ENCODE results near the gene PRPS2. TPM values are rescaled to one million over a fixed set of nuclear protein-coding genes. Genes with fewer than 3 reads are reported as not detected.

Gene PRPS2
- total RNA-seq, result 32.7 and 33.6 TPM in 2 replicates

DNA sequence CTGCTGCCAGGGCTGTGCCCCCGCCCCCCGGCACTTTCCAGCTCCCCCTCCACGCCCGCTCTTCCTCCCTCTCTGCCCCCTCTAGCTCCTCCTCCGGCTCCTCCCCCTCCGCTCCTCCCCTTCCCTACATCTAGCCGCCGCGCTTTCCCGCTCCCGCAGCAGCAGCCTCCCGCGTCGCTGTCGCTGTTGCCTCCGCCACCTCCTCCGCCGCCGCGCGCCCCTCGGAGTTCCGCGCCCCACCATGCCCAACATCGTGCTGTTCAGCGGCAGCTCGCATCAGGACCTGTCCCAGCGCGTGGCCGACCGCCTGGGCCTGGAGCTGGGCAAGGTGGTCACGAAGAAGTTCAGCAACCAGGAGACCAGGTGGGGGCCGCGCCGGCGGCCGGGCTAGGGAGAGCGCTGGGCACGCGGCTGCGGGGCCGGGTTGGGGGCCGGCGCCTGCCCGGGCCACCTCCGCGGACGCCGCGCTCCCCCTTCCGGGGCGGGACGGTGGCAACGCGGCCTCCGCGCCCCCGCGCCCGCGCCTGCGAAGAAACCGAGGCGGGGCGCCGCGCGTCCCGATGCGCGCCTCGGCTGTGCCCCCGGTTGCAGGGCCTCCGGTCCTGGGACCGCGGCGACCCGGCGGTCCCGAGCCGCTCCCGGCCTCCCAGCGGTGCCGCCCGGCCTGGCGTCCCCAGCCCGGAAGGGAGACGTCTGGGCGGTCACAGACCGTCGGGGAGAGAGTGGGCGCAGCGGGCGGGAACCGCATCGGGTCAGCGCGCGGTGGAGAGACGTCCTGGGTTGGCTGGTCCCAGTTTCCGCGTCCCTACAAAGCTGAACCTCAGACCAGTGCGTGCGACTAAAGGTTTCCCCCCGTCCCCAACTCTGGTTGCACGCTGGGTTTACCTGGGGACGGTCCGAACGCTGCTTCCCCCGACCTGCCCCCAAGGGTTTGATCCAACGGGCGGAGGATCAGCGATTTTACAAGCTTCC, at the start of gene PRPS2:
Gene PRPS2 (plus strand): TSS at position 156 of the 972 bp plus-strand sequence. CDS start 86 bp downstream, at position 242.

DNA sequence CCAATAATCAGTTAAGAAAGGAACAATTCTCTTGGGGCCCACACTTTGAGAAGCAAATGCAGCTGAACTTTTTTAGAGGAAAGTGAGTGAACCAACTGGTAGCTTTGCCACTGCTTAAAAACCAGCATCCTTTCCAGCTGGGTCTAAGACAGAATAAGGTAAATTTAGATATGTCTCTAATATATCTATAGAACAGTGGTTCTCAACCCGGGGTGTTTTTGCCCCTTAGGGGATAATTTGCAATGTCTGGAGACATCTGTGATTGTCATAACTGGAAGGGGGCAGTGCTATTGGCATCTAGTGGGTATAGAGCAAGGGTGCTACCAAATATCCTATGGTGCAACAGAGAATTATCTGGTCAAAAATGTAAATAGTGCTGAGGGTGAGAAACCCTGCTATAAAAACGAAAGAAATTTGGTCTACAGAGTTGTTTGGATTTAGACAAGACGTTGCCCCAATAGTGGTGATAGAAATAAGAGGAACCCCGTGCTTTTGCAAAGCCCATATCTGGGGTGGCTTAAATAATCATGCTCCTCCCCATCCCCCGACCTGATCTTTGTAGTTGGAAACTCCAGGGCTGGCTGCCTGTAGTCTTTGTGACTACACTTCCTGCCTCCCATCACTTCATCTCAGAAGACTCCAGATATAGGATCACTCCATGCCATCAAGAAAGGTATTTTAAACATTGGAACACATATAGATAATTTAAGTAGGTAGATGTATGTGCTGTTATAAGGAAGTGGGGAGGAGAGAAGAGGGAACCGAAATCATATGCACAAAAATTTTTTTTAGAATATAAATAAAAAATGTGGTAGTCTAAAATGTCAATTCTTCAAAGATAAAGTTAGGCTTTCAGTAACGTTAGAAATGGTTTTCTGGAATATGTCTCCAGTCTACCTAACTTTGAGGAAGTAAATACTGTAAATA, 75.5 kb downstream of the PRPS2 start, which contains the start of gene TLR7:
Gene TLR7 (plus strand): TSS at position 622 of the 927 bp plus-strand sequence. CDS start 507 bp downstream, outside the sequence.

Other genes starting within 250 kb of the PRPS2 start
- not detected in 2 replicates for gene TLR7, start 75.7 kb downstream of the PRPS2 start, total RNA-seq
- not detected in 2 replicates for gene TLR8, start 115.2 kb downstream of the PRPS2 start, total RNA-seq
- gene TMSB4X, start 183.7 kb downstream of the PRPS2 start, total RNA-seq, result 3,604 and 6,479 TPM in 2 replicates

Measured in cardiac atrium fibroblast (primary cell).